ENCODE data around the gene C19orf73.

The C19orf73 gene

DNA sequence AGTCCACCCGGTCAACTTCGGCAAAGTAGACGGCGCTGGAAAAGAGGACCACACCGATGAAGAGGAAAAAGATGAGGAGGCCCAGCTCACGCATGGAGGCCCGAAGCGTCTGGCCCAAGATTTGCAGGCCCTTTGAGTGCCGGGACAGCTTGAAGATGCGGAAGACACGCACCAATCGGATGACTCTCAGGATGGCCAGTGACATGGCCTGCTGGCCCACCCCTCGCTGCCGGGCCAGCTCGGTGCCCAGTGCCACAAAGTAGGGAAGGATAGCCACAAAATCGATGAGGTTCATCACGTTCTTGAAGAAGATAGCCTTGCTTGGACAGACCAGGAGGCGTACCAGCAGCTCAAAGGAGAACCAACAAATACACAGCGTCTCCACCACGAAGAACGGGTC is 48.5 kb downstream of the C19orf73 start:
- TF ChIP-seq, protein P1, sequence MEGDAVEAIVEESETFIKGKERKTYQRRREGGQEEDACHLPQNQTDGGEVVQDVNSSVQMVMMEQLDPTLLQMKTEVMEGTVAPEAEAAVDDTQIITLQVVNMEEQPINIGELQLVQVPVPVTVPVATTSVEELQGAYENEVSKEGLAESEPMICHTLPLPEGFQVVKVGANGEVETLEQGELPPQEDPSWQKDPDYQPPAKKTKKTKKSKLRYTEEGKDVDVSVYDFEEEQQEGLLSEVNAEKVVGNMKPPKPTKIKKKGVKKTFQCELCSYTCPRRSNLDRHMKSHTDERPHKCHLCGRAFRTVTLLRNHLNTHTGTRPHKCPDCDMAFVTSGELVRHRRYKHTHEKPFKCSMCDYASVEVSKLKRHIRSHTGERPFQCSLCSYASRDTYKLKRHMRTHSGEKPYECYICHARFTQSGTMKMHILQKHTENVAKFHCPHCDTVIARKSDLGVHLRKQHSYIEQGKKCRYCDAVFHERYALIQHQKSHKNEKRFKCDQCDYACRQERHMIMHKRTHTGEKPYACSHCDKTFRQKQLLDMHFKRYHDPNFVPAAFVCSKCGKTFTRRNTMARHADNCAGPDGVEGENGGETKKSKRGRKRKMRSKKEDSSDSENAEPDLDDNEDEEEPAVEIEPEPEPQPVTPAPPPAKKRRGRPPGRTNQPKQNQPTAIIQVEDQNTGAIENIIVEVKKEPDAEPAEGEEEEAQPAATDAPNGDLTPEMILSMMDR (IDR thresholded peaks at IDR 0.05; ENCODE audit: insufficient read depth, low read depth, low read length, missing control alignments) = no peak
- H3K4me3 ChIP-seq (ENCODE audit: low read length) = no peak overlapping the region
- DNase-seq (ENCODE audit: low read depth) = no peak

DNA sequence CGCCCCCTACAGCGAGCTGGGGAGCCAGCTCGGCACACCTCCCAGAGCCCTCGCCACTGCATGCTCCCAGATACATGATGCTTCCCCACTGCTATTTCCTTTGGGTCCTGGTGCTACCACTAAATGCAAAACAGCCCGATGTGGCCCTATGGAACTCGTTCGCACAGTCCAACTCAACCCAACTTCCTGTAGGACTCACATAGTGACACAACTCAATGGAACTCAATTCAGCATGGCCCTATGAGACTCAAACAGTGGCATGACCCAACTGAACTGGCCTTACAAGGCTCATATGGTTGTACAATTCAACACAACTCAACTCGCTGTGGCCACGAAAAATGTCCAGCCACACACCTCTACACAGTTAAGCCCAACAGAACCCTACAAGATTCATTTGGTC is 49.9 kb downstream of the C19orf73 start:
- TF ChIP-seq, protein P1 (IDR thresholded peaks at IDR 0.05; ENCODE audit: insufficient read depth, low read depth, low read length, missing control alignments) = no peak
- no peak overlapping the region for H3K4me3 ChIP-seq (ENCODE audit: low read length)
- DNase-seq (ENCODE audit: low read depth) = no peak

Measured in epithelial cell of esophagus (primary cell).